GM10248 (cell line): ENCODE data around the gene TAAR2.

Experiments used
- CTCF ChIA-PET: fragments of 300-600 bp; sonication (Branson Sonifier 250); formaldehyde crosslinking; extraction: SDS; loops from one replicate; lab custom pipeline; 2021; ENCODE audit warnings: antibody characterized with exemption; lab: Yijun Ruan, JAX
- POLR2A ChIA-PET: fragments of 350-650 bp; sonication (Branson Sonifier 250); formaldehyde crosslinking; extraction: SDS; loops from one replicate; lab custom pipeline; 2020; ENCODE audit warnings: antibody characterized with exemption; lab: Yijun Ruan, JAX
- DNase-seq: peaks from one replicate; pipeline ENCODE4 v3.0.0; 2012; ENCODE audit errors: extremely low spot score
- TF ChIP-seq, protein P1 (sequence below): IDR thresholded peaks from 2 replicates; pipeline ENCODE4 v1.5.1; 2012; ENCODE audit warnings: mild to moderate bottlenecking, low read depth; ENCODE audit errors: extremely low read depth, missing control alignments, control extremely low read depth

TAAR2 gene

DNA sequence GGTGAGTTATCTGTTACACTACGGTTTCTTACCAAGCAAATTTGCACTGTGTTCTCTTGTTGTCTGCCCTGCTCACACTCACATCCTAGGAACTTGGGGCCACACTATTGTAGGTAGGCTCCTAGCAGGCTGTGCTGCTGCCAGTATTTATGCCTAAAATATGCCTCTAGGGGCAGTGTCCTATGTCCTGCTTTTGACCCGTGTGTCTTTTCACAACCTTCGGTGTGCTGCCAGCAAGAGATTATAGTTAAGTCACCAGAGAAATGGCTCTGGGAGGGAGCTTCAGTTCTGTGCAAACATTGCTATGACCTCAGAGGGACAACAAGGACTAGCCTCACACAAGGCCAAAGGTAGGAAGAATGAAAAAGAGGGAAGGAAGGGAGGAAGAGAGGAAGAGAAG is 25.6 kb downstream of the TAAR2 start:
- TF ChIP-seq, protein P1, sequence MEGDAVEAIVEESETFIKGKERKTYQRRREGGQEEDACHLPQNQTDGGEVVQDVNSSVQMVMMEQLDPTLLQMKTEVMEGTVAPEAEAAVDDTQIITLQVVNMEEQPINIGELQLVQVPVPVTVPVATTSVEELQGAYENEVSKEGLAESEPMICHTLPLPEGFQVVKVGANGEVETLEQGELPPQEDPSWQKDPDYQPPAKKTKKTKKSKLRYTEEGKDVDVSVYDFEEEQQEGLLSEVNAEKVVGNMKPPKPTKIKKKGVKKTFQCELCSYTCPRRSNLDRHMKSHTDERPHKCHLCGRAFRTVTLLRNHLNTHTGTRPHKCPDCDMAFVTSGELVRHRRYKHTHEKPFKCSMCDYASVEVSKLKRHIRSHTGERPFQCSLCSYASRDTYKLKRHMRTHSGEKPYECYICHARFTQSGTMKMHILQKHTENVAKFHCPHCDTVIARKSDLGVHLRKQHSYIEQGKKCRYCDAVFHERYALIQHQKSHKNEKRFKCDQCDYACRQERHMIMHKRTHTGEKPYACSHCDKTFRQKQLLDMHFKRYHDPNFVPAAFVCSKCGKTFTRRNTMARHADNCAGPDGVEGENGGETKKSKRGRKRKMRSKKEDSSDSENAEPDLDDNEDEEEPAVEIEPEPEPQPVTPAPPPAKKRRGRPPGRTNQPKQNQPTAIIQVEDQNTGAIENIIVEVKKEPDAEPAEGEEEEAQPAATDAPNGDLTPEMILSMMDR, result peak; percentile 26
- peak; percentile 8 for DNase-seq
- POLR2A ChIA-PET, result no interaction called here
- CTCF ChIA-PET, result interaction anchor here (1.0 kb wide), 3 partner anchors 19 to 318 kb away, joined by 3 to 4 read pairs (median 3); no protein-coding TSS in a partner anchor

DNA sequence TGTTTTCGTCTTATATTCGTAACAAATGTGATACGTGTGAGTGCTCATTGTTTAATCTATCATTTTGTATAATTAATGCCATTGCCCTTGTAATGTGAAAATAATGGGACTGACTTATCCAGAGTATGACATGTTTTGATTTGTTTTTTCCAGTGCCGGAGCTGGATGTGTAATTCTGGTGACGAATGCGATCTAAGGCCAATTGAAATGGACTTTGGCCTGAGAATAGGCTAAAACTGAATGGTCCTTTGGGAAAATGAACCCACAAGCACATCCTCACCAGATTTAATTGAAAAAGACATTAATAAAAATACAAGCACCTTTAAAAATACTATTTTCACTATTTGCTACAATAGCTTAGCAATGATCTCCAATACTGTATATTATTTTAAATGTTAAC is 27.9 kb downstream of the TAAR2 start:
- CTCF ChIA-PET, result interaction anchor here (0.7 to 1.8 kb wide), 5 partner anchors 8 to 105 kb away, joined by 3 to 4 read pairs (median 3); no protein-coding TSS in a partner anchor
- TF ChIP-seq, protein P1, result no peak
- POLR2A ChIA-PET, result no interaction called here
- DNase-seq, result no peak

DNA sequence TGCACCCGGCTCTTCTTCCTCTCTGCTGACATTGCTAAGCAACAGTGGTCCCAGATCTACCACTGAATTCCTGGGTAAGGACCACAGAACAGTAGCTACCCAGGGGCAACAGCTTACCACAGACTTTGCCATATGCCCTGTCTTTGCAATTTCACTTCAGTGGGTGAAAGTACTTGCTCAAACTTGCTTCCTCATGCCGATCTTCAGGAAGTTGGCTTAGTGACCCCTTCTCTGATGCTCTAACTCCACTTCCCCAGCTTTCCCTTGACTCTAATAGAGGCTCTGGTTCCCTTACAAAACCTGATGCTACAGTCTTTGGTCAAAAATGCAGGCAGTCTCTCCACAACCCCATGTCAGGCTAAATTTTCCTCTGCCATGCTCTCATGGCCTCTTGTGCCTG is 31.2 kb downstream of the TAAR2 start:
- no peak for DNase-seq
- TF ChIP-seq, protein P1, result no peak
- CTCF ChIA-PET, result no interaction called here

DNA sequence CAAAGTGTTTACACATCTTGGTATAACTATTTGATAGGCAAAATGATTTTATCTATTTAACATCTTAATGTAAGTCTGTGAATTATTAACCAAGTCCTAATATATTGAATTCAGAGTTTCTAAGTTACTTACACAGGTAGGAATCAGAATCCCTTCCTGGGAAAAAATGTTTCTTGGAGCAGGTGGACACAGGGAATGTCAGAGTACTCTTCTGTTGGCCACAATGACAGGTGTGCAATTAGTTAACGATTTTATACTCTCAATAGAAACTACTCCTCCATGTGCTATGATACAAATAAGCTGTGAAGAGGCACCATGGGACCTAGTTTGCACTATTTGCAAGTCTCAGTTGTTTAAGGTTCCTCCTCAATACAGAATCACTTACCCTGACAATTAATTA is 33.7 kb downstream of the TAAR2 start:
- CTCF ChIA-PET, result no interaction called here
- TF ChIP-seq, protein P1, result no peak

More for the DNA sequence above, 31.2 kb downstream of the TAAR2 start:
- POLR2A ChIA-PET, result no interaction called here

DNA sequence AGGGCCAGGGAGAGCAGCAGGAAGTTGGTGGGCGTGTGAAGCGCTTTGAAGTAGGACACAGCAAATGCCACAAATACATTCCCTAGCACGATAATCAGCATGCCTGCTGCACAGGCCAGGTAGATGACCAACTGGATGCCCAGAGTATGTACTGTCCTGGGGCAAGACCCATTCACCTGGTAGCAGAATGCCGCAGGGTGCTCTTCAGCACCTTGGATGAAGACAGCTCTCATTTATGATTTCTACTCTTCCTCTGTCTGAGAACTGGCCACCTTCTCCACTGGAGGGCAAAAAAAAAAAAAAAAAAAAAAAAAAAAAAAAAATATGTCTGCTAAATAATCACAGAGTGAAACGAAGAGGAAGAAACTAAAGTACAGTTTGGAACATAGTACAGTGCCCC is 34.6 kb downstream of the TAAR2 start, which contains the start of gene TAAR5:
TSS of gene TAAR5 (minus strand) at position 288 of the 400 bp plus-strand sequence. CDS start at position 233, 55 bp downstream.
- DNase-seq, result no peak
- TF ChIP-seq, protein P1, result no peak
- ChIA-PET CTCF (no interaction called here), POLR2A (no interaction called here)

More for the DNA sequence above, 33.7 kb downstream of the TAAR2 start:
- POLR2A ChIA-PET, result no interaction called here
- DNase-seq, result no peak

DNA sequence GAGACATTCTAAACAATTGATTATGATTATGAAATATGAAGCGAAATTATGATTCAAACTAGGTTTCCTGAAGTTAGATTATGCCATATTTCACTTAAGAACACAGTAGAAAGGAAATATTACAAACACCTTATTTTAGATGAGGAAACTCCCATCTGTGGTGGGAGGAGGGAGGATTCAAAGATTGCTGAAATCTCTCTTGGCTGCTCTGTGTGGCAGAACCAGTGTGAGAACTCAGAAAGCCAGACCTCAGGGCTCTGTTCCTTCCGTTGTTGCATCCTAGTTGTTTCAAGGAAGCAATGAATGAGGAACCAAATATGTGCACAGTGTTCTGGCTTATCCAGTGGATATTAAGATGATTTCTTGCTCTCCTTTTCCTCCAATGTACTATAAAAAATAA is 36.7 kb downstream of the TAAR2 start:
- ChIA-PET CTCF (no interaction called here), POLR2A (no interaction called here)
- DNase-seq, result no peak
- TF ChIP-seq, protein P1, result no peak
